ENCODE measurements around the gene RHBDD2.
"Not testable (repeated sequence)": the region's sequence is repeated elsewhere in the genome, so short reads cannot be mapped to it uniquely, and the experiment has no call there.

Gene RHBDD2

GRCh38 chr7:75888464-75889222, 9.8 kb downstream of the RHBDD2 start:
- DNase-seq (ENCODE audit: low read depth in 1 of 2, low spot score in 1 of 2): no peak

- no peak for DNase-seq (ENCODE audit: low read depth in 1 of 2, low spot score in 1 of 2)
Measured at GRCh38 chr7:75889223-75889825, 10.5 kb downstream of the RHBDD2 start.

- DNase-seq (ENCODE audit: low read depth in 1 of 2, low spot score in 1 of 2): no peak
Measured at GRCh38 chr7:75889826-75890225, 11.0 kb downstream of the RHBDD2 start.

- DNase-seq (ENCODE audit: low read depth in 1 of 2, low spot score in 1 of 2): not testable (repeated sequence)
Measured at GRCh38 chr7:75891237-75891636, 12.4 kb downstream of the RHBDD2 start.

GRCh38 chr7:75891815-75892411, 13.1 kb downstream of the RHBDD2 start:
- DNase-seq (ENCODE audit: low read depth in 1 of 2, low spot score in 1 of 2): no peak

GRCh38 chr7:75892634-75893272, 13.9 kb downstream of the RHBDD2 start:
- no peak for DNase-seq (ENCODE audit: low read depth in 1 of 2, low spot score in 1 of 2)

GRCh38 chr7:75896803-75897327, 18.0 kb downstream of the RHBDD2 start:
- no peak for DNase-seq (ENCODE audit: low read depth in 1 of 2, low spot score in 1 of 2)

GRCh38 chr7:75900617-75901315, 21.9 kb downstream of the RHBDD2 start:
- no peak for DNase-seq (ENCODE audit: low read depth in 1 of 2, low spot score in 1 of 2)

GRCh38 chr7:75905785-75906604, 27.2 kb downstream of the RHBDD2 start:
- no peak for DNase-seq (ENCODE audit: low read depth in 1 of 2, low spot score in 1 of 2)

GRCh38 chr7:75906991-75907667, 28.3 kb downstream of the RHBDD2 start:
- no peak for DNase-seq (ENCODE audit: low read depth in 1 of 2, low spot score in 1 of 2)

- not testable (repeated sequence) for DNase-seq (ENCODE audit: low read depth in 1 of 2, low spot score in 1 of 2)
Measured at GRCh38 chr7:75907668-75908039, 28.8 kb downstream of the RHBDD2 start.

GRCh38 chr7:75909521-75910132, 30.8 kb downstream of the RHBDD2 start:
- DNase-seq (ENCODE audit: low read depth in 1 of 2, low spot score in 1 of 2): no peak

- DNase-seq (ENCODE audit: low read depth in 1 of 2, low spot score in 1 of 2): not testable (repeated sequence)
Measured at GRCh38 chr7:75911186-75911585, 32.4 kb downstream of the RHBDD2 start.

GRCh38 chr7:75913437-75913836, 34.6 kb downstream of the RHBDD2 start:
- no peak for DNase-seq (ENCODE audit: low read depth in 1 of 2, low spot score in 1 of 2)

- no peak for DNase-seq (ENCODE audit: low read depth in 1 of 2, low spot score in 1 of 2)
Measured at GRCh38 chr7:75914169-75914654, 35.4 kb downstream of the RHBDD2 start.

GRCh38 chr7:75914655-75915415, 36.0 kb downstream of the RHBDD2 start, which contains the start of gene POR:
POR (plus strand) TSS chr7:75915155; CDS start chr7:75954002, 38,847 bp downstream.
- DNase-seq (ENCODE audit: low read depth in 1 of 2, low spot score in 1 of 2): peak; percentile 97 to 98

- DNase-seq (ENCODE audit: low read depth in 1 of 2, low spot score in 1 of 2): no peak
Measured at GRCh38 chr7:75915416-75916156, 36.8 kb downstream of the RHBDD2 start.
